Chondrocyte (in vitro differentiated cells): ENCODE data around the gene BEND6. TPM values are rescaled to one million over a fixed set of nuclear protein-coding genes. Genes with fewer than 3 reads are reported as not detected.

ENCODE experiments used
- DNase-seq: peaks from one replicate; pipeline ENCODE4 v3.0.0; 2021; ENCODE audit warnings: mixed read lengths, low spot score
- H3K27ac Mint-ChIP-seq: one replicate; pipeline ENCODE4 v1.8.0; 2021; ENCODE audit warnings: mild to moderate bottlenecking, moderate library complexity, mixed read lengths; ENCODE audit not compliant: unreplicated experiment
- H3K27me3 Mint-ChIP-seq: 2 replicates; pipeline ENCODE4 v1.8.0; 2021; ENCODE audit warnings: low read depth, mixed read lengths
- H3K36me3 Mint-ChIP-seq: 2 replicates; pipeline ENCODE4 v1.8.0; 2021; ENCODE audit warnings: low read depth, mixed read lengths
- H3K4me1 Mint-ChIP-seq: 2 replicates; pipeline ENCODE4 v1.8.0; 2021; ENCODE audit warnings: low read depth, mild to moderate bottlenecking, mixed read lengths
- H3K4me3 Mint-ChIP-seq: one replicate; pipeline ENCODE4 v1.8.0; 2021; ENCODE audit warnings: mild to moderate bottlenecking, moderate library complexity, mixed read lengths; ENCODE audit not compliant: unreplicated experiment
- H3K9me3 Mint-ChIP-seq: 2 replicates; pipeline ENCODE4 v1.8.0; 2021; ENCODE audit warnings: low read depth, mixed read lengths
- total RNA-seq: library from RNA; stranded (reverse); gene quantifications from 3 replicates; pipeline ENCODE4 v1.2.1, GENCODE V29; 2021
- TF ChIP-seq, protein P1 (sequence below): fragments of 200-600 bp; sonication (generic); IDR thresholded peaks from 2 replicates; pipeline ENCODE4 v1.5.0; 2021; ENCODE audit warnings: antibody characterized with exemption, mild to moderate bottlenecking, moderate library complexity

The BEND6 gene
- total RNA-seq, 1 donor from 2014 or later, result 8.9 TPM

DNA sequence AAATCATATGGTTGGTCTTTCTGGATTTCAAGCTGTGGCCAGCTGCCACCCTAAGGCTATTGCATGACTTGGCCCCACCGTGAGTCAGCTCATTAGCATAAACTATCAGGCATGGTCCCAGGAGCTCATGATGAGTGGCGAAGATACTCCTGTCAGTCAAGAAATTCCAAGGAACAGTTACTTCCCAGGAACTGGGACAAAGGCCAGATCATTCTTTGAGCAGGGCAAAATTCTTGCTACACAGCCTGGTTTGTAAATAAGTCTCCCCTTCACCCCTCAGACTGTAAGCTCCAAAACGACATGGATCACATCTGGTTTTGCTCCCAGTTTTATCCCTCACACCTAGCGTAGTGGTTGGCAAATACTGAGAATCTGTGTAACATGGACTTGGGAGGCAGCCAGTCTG, 58.6 kb downstream of the BEND6 start:
- DNase-seq, result no peak
- peaks cover 14% of the 10 kb centered on the region for H3K4me1 Mint-ChIP-seq
- TF ChIP-seq, protein P1, sequence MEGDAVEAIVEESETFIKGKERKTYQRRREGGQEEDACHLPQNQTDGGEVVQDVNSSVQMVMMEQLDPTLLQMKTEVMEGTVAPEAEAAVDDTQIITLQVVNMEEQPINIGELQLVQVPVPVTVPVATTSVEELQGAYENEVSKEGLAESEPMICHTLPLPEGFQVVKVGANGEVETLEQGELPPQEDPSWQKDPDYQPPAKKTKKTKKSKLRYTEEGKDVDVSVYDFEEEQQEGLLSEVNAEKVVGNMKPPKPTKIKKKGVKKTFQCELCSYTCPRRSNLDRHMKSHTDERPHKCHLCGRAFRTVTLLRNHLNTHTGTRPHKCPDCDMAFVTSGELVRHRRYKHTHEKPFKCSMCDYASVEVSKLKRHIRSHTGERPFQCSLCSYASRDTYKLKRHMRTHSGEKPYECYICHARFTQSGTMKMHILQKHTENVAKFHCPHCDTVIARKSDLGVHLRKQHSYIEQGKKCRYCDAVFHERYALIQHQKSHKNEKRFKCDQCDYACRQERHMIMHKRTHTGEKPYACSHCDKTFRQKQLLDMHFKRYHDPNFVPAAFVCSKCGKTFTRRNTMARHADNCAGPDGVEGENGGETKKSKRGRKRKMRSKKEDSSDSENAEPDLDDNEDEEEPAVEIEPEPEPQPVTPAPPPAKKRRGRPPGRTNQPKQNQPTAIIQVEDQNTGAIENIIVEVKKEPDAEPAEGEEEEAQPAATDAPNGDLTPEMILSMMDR, result no peak
- no peak overlapping the region for H3K4me3 Mint-ChIP-seq
- H3K9me3 Mint-ChIP-seq, result no peaks in the 10 kb centered on the region
- H3K27me3 Mint-ChIP-seq, result no peaks in the 10 kb centered on the region
- no peaks in the 10 kb centered on the region for H3K36me3 Mint-ChIP-seq
- no peak overlapping the region for H3K27ac Mint-ChIP-seq

DNA sequence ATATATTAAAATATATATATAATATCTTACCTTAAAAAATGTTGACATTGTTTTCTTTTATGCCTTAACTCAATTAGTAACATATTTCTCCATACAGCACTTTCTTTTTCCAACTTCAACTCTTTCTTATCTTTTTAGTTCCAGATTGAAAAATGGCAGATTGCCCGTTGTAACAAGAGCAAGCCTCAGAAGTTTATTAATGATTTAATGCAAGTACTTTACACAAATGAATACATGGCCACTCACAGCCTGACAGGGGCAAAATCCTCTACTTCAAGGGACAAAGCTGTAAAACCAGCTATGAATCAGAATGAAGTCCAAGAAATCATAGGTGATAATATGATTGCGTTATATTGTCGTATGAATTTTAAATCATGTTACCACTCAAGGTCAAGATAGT, 62.2 kb downstream of the BEND6 start:
- Mint-ChIP-seq H3K4me3 (no peak overlapping the region), H3K27me3 (no peaks in the 10 kb centered on the region), H3K27ac (no peak overlapping the region), H3K36me3 (peaks cover 2% of the 10 kb centered on the region), H3K9me3 (no peaks in the 10 kb centered on the region), H3K4me1 (peaks cover 14% of the 10 kb centered on the region)
- DNase-seq, result no peak
- TF ChIP-seq, protein P1, result no peak

DNA sequence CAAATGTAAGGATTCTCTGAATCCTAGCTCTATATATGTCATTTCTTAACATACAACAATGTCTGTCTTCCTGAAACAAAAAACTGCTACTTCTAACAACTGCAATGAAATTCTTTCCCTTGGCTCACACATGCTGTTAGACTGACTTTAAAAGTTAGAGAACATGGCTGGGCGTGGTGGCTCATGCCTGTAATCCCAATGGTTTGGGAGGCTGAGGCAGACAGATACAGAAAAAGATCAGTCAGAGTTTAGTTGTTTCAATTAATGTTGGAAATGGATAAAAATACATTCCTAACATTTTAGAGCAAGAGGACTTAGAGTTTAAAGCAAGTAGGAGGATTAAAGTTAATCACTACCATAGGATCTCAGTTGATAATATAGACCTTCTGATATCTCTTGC, 62.9 kb downstream of the BEND6 start:
- TF ChIP-seq, protein P1, result no peak
- no peak overlapping the region for H3K4me3 Mint-ChIP-seq
- no peak for DNase-seq
- no peak overlapping the region for H3K27ac Mint-ChIP-seq
- peaks cover 2% of the 10 kb centered on the region for H3K36me3 Mint-ChIP-seq
- H3K9me3 Mint-ChIP-seq, result no peaks in the 10 kb centered on the region
- peaks cover 13% of the 10 kb centered on the region for H3K4me1 Mint-ChIP-seq
- no peaks in the 10 kb centered on the region for H3K27me3 Mint-ChIP-seq

DNA sequence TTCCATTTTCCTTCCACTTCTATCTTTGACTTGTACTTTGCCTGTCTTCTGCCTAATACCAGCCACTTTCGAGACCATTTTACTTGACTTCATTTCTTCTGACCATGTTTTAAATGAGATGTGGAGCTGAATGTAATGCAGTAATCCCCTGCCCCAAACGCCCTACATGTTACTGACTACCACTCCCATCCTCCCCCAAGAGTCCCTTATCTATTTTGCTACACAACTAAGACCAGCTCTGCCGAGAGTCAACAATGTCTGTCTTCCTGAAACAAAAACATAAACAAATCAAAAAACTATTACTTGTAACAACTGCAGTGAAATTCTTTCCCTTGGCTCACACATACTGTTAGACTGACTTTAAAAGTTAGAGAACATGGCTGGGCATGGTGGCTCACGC, 64.5 kb downstream of the BEND6 start:
- H3K36me3 Mint-ChIP-seq, result peaks cover 7% of the 10 kb centered on the region
- no peaks in the 10 kb centered on the region for H3K27me3 Mint-ChIP-seq

DNA sequence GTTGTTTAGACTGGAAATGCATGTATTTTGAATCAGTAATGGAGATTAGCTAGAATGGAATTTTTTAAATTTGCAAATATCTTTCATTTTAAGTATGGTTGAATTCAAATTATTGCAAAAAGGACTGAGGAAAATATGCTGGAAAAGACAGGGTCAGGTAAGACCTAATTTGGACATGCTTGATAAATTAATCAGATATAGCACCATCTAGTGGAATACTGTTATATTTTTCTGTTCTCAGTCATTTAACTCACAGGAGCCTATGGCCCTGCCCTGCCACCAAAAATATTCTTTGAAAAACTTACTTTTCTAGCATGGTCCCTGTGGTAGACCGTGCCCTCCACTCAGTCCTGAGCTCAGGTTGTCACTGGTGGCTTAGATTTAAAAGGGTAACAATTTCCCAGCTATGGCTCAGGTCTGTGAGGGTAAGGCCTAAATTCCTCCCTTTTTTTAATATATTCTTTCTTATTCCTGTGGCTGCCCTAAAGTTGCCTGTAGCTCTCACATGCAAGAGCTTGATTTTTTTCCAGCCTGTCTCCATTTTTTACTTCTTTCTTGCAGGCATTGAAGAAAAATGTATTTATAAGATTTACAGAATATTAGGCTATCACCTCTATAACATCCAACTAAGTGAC, 66.3 kb downstream of the BEND6 start:
- H3K36me3 Mint-ChIP-seq, result peaks cover 20% of the 10 kb centered on the region
- H3K27me3 Mint-ChIP-seq, result no peaks in the 10 kb centered on the region
- H3K4me3 Mint-ChIP-seq, result no peak overlapping the region
- no peak overlapping the region for H3K27ac Mint-ChIP-seq
- H3K9me3 Mint-ChIP-seq, result peaks cover 19% of the 10 kb centered on the region
- peaks cover 3% of the 10 kb centered on the region for H3K4me1 Mint-ChIP-seq
- TF ChIP-seq, protein P1, result peak; percentile 88
- DNase-seq, result no peak

More for the DNA sequence above, 64.5 kb downstream of the BEND6 start:
- peaks cover 3% of the 10 kb centered on the region for H3K4me1 Mint-ChIP-seq
- peaks cover 5% of the 10 kb centered on the region for H3K9me3 Mint-ChIP-seq
- no peak overlapping the region for H3K27ac Mint-ChIP-seq
- H3K4me3 Mint-ChIP-seq, result no peak overlapping the region
- TF ChIP-seq, protein P1, result no peak
- DNase-seq, result no peak
